SH-SY5Y (cell line): ENCODE results near the gene WWP2.

Experiments
- GATA2 ChIP-seq: IDR thresholded peaks from 2 replicates; pipeline ENCODE4 v1.6.1; 2011; ENCODE audit warnings: mild to moderate bottlenecking, low read depth, low read length
- GATA3 ChIP-seq: IDR thresholded peaks from 2 replicates; pipeline ENCODE4 v1.6.1; 2011; ENCODE audit warnings: low read depth, mild to moderate bottlenecking, low read length, moderate library complexity

DNA sequence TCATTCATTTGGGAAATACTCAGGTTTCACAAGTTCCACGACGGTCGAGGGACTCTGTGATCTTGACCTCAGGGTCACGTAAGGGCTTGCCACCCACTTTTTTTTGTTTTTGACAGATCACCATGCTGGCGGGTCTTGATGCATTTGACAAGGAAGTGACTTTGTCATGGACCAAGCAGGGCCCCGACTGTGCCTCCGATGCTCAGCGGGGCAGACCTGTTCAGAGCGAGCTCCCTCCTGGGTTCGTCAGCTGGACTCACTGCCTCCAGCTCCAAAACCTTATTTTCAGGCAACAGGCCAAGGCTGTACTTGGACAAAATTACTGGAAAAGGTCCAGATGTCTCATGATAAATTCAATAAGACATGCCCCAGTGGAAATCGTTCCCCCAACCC is 180.0 kb downstream of the WWP2 start:
- TF ChIP-seq GATA2 (no peak), GATA3 (no peak)
